Rectal smooth muscle tissue (tissue), 1 donor: ENCODE data around the gene BCL2L14.

Experiments used
- H3K27ac ChIP-seq: one replicate; pipeline ENCODE4 v1.7.0; 2013; ENCODE audit warnings: low read depth, low read length, inconsistent platforms
- H3K27me3 ChIP-seq: one replicate; pipeline ENCODE4 v1.7.0; 2013; ENCODE audit warnings: low read length; ENCODE audit not compliant: control insufficient read depth, insufficient read depth
- H3K36me3 ChIP-seq: one replicate; pipeline ENCODE4 v1.7.0; 2013; ENCODE audit warnings: low read length; ENCODE audit not compliant: control insufficient read depth, insufficient read depth
- H3K4me1 ChIP-seq: one replicate; pipeline ENCODE4 v1.7.0; 2013; ENCODE audit warnings: low read length; ENCODE audit not compliant: control insufficient read depth, insufficient read depth
- H3K4me3 ChIP-seq: one replicate; pipeline ENCODE4 v1.7.0; 2013; ENCODE audit warnings: low read length
- H3K9ac ChIP-seq: one replicate; pipeline ENCODE4 v1.7.0; 2013; ENCODE audit warnings: low read length

The BCL2L14 gene

DNA sequence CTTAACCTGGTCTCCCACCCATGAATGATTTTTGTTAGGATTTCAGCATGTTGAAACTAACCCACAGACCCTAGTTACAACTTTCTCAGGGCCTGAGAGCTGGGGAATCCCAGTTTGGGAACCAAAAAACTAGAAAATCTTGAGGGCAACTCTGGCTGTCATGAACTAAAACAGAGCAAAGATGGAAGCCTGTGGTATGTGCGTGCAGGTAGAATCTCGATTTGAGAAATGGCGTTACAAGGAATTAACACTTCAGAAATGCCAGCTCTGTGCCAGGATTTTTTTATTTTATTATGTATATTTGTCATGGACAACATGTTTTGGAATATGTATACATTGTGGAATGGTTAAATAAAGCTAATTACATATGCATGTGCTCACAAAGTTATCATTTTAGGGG, 36.4 kb upstream of the BCL2L14 start:
- Histone ChIP-seq H3K27ac (no peak overlapping the region), H3K9ac (no peak overlapping the region), H3K36me3 (no peaks in the 10 kb centered on the region), H3K4me3 (no peak overlapping the region), H3K4me1 (no peaks in the 10 kb centered on the region), H3K27me3 (no peaks in the 10 kb centered on the region)

DNA sequence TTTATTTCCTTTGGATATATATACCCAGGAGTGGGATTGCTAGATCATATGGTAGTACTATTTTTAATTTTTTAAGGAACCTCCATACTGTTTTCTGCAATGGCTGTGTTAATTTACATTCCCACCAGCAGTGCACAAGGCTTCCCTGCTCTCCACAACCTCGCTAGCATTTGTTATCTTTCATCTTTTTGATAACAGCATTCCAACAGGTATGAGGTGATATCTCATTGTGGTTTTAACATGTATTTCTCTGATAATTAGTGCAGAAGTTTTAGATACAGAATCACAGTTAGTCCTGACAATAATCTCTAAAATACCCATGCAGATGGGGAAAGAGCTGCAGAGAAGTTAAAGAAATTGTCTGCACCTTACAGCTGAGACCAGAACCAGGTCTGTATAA, 35.5 kb upstream of the BCL2L14 start:
- Histone ChIP-seq H3K4me1 (no peaks in the 10 kb centered on the region), H3K36me3 (no peaks in the 10 kb centered on the region), H3K27me3 (no peaks in the 10 kb centered on the region), H3K4me3 (no peak overlapping the region), H3K27ac (no peak overlapping the region), H3K9ac (no peak overlapping the region)

DNA sequence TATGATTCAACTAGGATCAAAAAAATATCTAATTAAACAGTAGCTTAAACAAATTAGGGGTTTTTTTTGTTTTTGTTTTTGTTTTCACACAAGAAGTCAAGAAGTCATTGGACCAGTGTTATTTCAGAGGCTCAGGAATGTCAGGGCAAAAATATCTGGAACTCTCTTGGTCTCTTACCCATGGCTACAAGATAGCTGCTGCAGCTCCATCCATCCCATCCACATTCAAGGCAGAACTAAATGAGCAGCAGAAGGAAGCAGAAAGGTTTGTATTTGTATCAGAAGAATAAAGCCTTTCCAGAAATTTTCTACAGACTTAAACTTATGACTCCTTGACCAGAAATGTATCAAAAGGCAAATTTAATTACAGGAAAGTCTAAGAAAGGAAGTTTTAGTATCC, 33.8 kb upstream of the BCL2L14 start:
- H3K36me3 ChIP-seq = no peaks in the 10 kb centered on the region
- no peak overlapping the region for H3K27ac ChIP-seq
- H3K4me3 ChIP-seq = no peak overlapping the region
- H3K9ac ChIP-seq = no peak overlapping the region
- H3K27me3 ChIP-seq = no peaks in the 10 kb centered on the region
- H3K4me1 ChIP-seq = no peaks in the 10 kb centered on the region

DNA sequence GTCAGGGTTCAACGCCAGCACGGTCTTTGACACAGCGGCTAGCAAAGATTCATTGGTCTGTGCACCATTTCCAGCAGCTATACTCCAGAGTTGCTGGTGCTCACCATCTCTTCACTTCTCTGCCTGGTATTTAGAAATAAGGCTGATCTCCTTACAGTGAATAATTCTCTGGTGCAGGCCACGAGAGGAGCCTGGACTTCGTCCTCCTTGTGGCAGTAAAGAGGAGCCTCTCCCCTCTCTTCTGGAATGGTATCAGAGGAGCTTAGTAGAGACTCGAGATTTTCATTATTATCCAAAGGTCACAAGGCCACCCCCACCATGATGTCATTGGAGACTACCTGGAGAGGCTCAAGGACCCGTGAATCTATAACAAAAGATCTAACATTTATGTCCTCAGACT, 30.8 kb upstream of the BCL2L14 start:
- H3K4me1 ChIP-seq = no peaks in the 10 kb centered on the region
- no peak overlapping the region for H3K27ac ChIP-seq
- no peaks in the 10 kb centered on the region for H3K36me3 ChIP-seq
- no peak overlapping the region for H3K4me3 ChIP-seq
- H3K9ac ChIP-seq = no peak overlapping the region
- no peaks in the 10 kb centered on the region for H3K27me3 ChIP-seq

DNA sequence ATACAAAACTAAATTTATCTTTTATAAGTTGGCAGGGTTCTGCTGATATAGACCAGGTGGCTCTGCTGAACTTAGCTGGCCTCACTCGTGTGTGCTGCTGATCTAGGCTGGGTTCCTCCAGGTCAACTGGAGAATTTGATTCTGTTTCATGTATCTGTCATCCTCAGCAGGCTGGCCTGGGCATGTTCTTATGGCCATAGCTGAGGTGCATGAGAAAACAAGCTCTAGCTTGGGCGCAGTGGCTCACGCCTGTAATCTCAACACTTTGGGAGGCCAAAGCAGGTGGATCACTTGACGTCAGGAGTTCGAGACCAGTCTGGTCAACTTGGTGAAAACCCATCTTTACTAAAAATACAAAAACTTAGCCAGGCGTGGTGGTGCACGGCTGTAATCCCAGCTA, 24.3 kb upstream of the BCL2L14 start:
- no peak overlapping the region for H3K9ac ChIP-seq
- peak overlapping the region; percentile 73 for H3K27ac ChIP-seq
- H3K4me1 ChIP-seq = peaks cover 2% of the 10 kb centered on the region
- no peak overlapping the region for H3K4me3 ChIP-seq
- H3K27me3 ChIP-seq = no peaks in the 10 kb centered on the region
- no peaks in the 10 kb centered on the region for H3K36me3 ChIP-seq

DNA sequence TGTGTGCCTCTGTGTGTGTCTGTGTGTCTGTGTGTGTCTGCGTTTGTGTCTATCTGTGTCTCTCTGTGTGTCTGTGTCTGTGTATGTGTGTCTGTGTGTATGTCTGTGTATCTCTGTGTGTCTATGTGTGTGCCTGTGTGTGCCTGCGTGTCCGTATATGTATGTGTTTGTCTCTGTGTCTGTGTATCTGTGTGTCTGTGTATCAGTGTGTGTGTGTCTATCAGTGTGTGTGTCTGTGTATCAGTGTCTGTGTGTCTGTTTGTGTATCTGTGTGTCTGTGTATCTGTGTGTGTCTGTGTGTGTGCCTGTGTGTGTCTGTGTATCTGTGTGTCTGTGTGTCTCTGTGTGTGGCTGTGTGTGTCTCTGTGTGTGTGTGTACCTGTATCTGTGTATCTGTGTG, 23.1 kb upstream of the BCL2L14 start:
- Histone ChIP-seq H3K36me3 (no peaks in the 10 kb centered on the region), H3K9ac (no peak overlapping the region), H3K4me3 (no peak overlapping the region), H3K27me3 (no peaks in the 10 kb centered on the region), H3K4me1 (peaks cover 2% of the 10 kb centered on the region), H3K27ac (no peak overlapping the region)

DNA sequence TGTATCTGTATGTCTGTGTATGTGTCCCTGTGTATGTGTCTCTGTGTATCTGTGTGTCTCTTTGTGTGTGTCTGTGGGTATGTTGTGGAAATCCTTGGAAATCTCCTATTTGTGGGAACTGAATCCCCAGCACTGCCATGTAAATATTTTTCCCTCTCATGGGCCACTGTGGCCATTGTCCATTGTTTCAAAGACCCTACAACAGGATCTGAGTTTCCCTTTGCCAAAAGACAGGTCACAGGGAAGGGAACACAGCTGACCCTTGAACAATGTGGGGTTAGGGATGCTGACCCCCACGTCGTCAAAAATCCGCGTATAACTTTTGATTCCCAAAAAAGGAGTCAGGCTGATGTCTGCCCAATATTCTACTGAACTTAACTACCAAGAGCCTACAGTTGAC, 22.5 kb upstream of the BCL2L14 start:
- H3K4me1 ChIP-seq = peaks cover 2% of the 10 kb centered on the region
- H3K4me3 ChIP-seq = no peak overlapping the region
- H3K27ac ChIP-seq = no peak overlapping the region
- no peaks in the 10 kb centered on the region for H3K27me3 ChIP-seq
- H3K36me3 ChIP-seq = no peaks in the 10 kb centered on the region
- H3K9ac ChIP-seq = no peak overlapping the region

DNA sequence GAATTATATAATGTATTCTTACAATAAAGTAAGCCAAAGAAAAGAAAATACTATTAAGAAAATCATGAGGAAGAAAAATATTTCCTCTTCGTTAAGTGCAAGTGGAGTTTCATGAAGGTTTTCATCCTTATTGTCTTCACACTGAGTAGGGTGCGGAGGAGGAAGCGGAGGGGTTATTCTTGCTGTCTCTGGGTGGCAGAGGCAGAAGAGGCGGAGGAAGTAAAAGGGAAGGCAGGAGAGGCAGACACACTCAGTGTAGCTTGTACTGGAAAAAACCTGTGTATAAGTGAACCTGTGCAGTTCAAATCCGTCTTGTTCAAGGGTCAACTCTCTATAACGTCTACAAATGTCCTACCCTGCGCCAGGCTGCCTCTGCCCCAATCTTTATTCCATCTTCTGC, 22.0 kb upstream of the BCL2L14 start:
- no peaks in the 10 kb centered on the region for H3K36me3 ChIP-seq

DNA sequence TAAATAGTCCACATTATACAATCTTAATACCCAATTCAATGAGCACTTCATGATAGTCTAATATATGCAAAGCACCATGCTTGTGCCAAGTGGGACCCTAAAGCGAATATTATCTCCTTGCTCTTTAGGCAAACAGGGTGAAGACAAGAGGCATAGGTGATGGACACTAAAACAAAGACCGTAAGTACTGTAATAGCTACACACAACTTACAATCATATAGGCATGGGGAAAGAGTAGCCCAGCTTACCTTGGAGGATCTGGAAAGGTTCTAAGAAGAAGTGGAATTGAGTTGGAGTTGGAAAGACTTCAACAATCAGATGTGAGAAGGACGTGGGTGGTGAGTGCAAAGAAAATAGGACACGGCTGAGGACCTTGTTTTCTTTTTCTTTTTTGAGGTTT, 19.1 kb upstream of the BCL2L14 start:
- Histone ChIP-seq H3K4me3 (no peak overlapping the region), H3K9ac (no peak overlapping the region), H3K27ac (no peak overlapping the region), H3K36me3 (no peaks in the 10 kb centered on the region), H3K27me3 (no peaks in the 10 kb centered on the region), H3K4me1 (no peaks in the 10 kb centered on the region)

More for the DNA sequence above, 22.0 kb upstream of the BCL2L14 start:
- no peak overlapping the region for H3K4me3 ChIP-seq
- H3K27me3 ChIP-seq = no peaks in the 10 kb centered on the region
- no peak overlapping the region for H3K9ac ChIP-seq
- no peak overlapping the region for H3K27ac ChIP-seq
- H3K4me1 ChIP-seq = peaks cover 2% of the 10 kb centered on the region

DNA sequence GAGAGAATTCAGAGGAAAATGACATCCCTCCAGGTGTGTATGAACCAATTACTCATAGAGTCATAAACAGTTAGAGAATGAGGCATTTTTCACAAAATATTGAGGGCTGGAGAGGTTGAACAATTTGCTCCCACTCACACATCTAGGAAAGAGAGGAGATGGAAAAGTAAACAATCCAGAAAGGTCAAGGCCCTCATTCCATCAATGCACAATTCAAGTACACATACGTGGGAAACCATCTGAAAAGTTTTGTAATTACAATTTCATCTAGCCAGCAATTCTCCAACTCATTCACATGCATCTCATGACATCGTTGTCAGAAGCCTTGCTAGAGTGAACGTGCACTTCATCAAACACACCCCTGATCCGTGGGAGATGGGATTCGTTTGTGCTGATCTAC, 15.7 kb upstream of the BCL2L14 start:
- Histone ChIP-seq H3K27me3 (no peaks in the 10 kb centered on the region), H3K9ac (no peak overlapping the region), H3K4me3 (no peak overlapping the region), H3K27ac (no peak overlapping the region), H3K4me1 (no peaks in the 10 kb centered on the region), H3K36me3 (no peaks in the 10 kb centered on the region)

DNA sequence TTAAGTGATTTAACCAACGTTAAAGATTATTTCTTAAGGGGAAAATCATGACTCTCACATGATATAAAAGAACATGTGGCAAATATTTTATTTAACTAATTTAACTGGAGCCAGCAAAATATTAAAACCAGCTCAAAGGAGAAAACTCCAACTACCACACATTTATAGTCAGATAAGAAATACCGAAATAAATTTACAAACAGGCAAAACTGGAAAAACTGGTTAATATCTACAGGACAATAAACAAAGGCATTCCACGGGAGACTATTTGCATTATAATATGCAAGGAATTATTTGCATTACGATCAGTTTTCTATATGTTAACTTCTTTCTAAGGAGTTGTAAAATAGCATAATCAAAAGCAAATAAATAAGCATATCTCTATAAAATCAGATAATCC, 13.8 kb upstream of the BCL2L14 start:
- no peaks in the 10 kb centered on the region for H3K27me3 ChIP-seq
- H3K4me3 ChIP-seq = no peak overlapping the region
- no peaks in the 10 kb centered on the region for H3K4me1 ChIP-seq
- no peak overlapping the region for H3K9ac ChIP-seq
- no peaks in the 10 kb centered on the region for H3K36me3 ChIP-seq
- no peak overlapping the region for H3K27ac ChIP-seq

DNA sequence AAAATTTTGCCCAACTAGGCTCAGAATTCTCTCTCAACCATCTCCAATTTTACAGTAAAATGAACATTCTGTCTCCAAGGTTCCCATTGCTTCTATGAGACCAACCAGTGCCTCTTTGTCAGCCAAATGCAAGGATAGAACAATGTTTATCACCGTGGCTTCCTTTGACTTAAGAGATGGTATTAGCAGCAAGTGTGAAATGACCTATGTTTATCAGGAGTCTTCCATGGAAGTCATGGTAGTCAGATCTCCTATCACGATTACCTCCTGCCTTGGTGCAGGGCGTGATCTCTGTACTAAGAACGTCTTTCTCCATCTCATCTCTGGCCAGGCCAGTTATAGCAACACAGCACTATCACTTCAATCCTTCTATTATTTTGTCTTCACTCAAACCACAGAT, 6.1 kb upstream of the BCL2L14 start:
- no peaks in the 10 kb centered on the region for H3K27me3 ChIP-seq
- H3K4me1 ChIP-seq = no peaks in the 10 kb centered on the region
- H3K9ac ChIP-seq = no peak overlapping the region
- H3K4me3 ChIP-seq = no peak overlapping the region
- no peak overlapping the region for H3K27ac ChIP-seq
- H3K36me3 ChIP-seq = no peaks in the 10 kb centered on the region

DNA sequence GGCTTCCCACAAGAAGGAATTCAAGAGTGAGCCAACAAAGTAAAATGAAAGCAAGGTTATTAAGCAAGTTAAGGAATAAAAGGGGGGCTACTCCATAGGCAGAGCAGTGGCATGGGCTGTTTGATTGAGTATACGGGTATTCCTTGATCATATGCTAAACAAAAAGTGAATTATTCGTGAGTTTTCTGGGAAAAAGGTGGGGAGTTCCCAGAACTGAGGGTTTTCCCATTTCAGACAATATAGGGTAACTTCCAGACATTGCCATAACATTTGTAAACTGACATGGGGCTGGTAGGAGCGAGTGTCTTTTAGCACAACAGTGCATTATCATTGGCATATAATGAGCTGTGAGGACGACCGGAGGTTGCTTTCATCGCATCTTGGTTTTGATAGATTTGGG, 2.0 kb upstream of the BCL2L14 start:
- Histone ChIP-seq H3K4me3 (no peak overlapping the region), H3K9ac (no peak overlapping the region), H3K27me3 (no peaks in the 10 kb centered on the region), H3K4me1 (no peaks in the 10 kb centered on the region), H3K27ac (no peak overlapping the region), H3K36me3 (no peaks in the 10 kb centered on the region)
